ENCODE measurements around the gene IGLL1.
"Not testable (repeated sequence)": the region's sequence is repeated elsewhere in the genome, so short reads cannot be mapped to it uniquely, and the experiment has no call there.

IGLL1 gene

GRCh38 chr22:23548501-23549197 is 31.4 kb downstream of the IGLL1 start:
- no peak for TF ChIP-seq CTCF (conservative IDR thresholded peaks at IDR 0.05; ENCODE audit: low read depth)
- peak overlapping the region; percentile 57 for H3K27ac ChIP-seq
- POLR2A ChIA-PET (ENCODE audit: low non-redundant PET): no interaction called here
- no peak for DNase-seq (ENCODE audit: low spot score)
- CTCF ChIA-PET: no interaction called here

GRCh38 chr22:23547818-23548500 is 32.1 kb downstream of the IGLL1 start:
- no peak for TF ChIP-seq CTCF (conservative IDR thresholded peaks at IDR 0.05; ENCODE audit: low read depth)
- POLR2A ChIA-PET (ENCODE audit: low non-redundant PET): no interaction called here
- peak overlapping the region; percentile 57 for H3K27ac ChIP-seq

GRCh38 chr22:23547382-23547781 is 32.7 kb downstream of the IGLL1 start:
- CTCF ChIA-PET; DNase-seq (ENCODE audit: low spot score); POLR2A ChIA-PET (ENCODE audit: low non-redundant PET): not testable (repeated sequence)

More at GRCh38 chr22:23547818-23548500, 32.1 kb downstream of the IGLL1 start:
- DNase-seq (ENCODE audit: low spot score): no peak
- CTCF ChIA-PET: no interaction called here

GRCh38 chr22:23544852-23545251 is 35.2 kb downstream of the IGLL1 start:
- TF ChIP-seq CTCF (conservative IDR thresholded peaks at IDR 0.05; ENCODE audit: low read depth): no peak
- POLR2A ChIA-PET (ENCODE audit: low non-redundant PET): no interaction called here
- CTCF ChIA-PET: interaction anchor here (0.7 kb wide), 1 partner anchor 320 kb away, joined by 3 read pairs; no protein-coding TSS in a partner anchor
- DNase-seq (ENCODE audit: low spot score): no peak
- H3K27ac ChIP-seq: no peak overlapping the region

More at GRCh38 chr22:23547382-23547781, 32.7 kb downstream of the IGLL1 start:
- not testable (repeated sequence) for H3K27ac ChIP-seq

- POLR2A ChIA-PET (ENCODE audit: low non-redundant PET); CTCF ChIA-PET; DNase-seq (ENCODE audit: low spot score); H3K27ac ChIP-seq: not testable (repeated sequence)
These were observed 36.5 kb downstream of the IGLL1 start for GRCh38 chr22:23543506-23544000.

- ChIA-PET POLR2A (ENCODE audit: low non-redundant PET) (no interaction called here), CTCF (no interaction called here)
- DNase-seq (ENCODE audit: low spot score): no peak
- no peak overlapping the region for H3K27ac ChIP-seq
- TF ChIP-seq CTCF (conservative IDR thresholded peaks at IDR 0.05; ENCODE audit: low read depth): no peak
These were observed 37.2 kb downstream of the IGLL1 start for GRCh38 chr22:23542933-23543332.

GRCh38 chr22:23542391-23542790 is 37.7 kb downstream of the IGLL1 start:
- CTCF ChIA-PET: interaction anchor here (0.7 kb wide), 1 partner anchor 158 kb away, joined by 3 read pairs; no protein-coding TSS in a partner anchor
- DNase-seq (ENCODE audit: low spot score); POLR2A ChIA-PET (ENCODE audit: low non-redundant PET); H3K27ac ChIP-seq: not testable (repeated sequence)

GRCh38 chr22:23541849-23542281 is 38.2 kb downstream of the IGLL1 start:
- peak; percentile 74 for TF ChIP-seq CTCF (conservative IDR thresholded peaks at IDR 0.05; ENCODE audit: low read depth)
- CTCF ChIA-PET: interaction anchor here (0.7 kb wide), 1 partner anchor 158 kb away, joined by 3 read pairs; no protein-coding TSS in a partner anchor
- DNase-seq (ENCODE audit: low spot score); POLR2A ChIA-PET (ENCODE audit: low non-redundant PET); H3K27ac ChIP-seq: not testable (repeated sequence)

- H3K27ac ChIP-seq; DNase-seq (ENCODE audit: low spot score); POLR2A ChIA-PET (ENCODE audit: low non-redundant PET): not testable (repeated sequence)
- CTCF ChIA-PET: interaction anchor here (0.6 to 0.7 kb wide), 2 partner anchors 35 to 309 kb away, joined by 3 read pairs; no protein-coding TSS in a partner anchor
These were observed 39.3 kb downstream of the IGLL1 start for GRCh38 chr22:23540837-23541236.
